Activated CD4-positive, alpha-beta T cell treated with anti-CD3 and anti-CD28 coated beads for 48 hours (primary cell): ENCODE measurements around the gene SGIP1.

Experiments
- DNase-seq: peaks from one replicate; pipeline ENCODE4 v3.0.0-alpha.2; 2020

SGIP1 gene, protein sequence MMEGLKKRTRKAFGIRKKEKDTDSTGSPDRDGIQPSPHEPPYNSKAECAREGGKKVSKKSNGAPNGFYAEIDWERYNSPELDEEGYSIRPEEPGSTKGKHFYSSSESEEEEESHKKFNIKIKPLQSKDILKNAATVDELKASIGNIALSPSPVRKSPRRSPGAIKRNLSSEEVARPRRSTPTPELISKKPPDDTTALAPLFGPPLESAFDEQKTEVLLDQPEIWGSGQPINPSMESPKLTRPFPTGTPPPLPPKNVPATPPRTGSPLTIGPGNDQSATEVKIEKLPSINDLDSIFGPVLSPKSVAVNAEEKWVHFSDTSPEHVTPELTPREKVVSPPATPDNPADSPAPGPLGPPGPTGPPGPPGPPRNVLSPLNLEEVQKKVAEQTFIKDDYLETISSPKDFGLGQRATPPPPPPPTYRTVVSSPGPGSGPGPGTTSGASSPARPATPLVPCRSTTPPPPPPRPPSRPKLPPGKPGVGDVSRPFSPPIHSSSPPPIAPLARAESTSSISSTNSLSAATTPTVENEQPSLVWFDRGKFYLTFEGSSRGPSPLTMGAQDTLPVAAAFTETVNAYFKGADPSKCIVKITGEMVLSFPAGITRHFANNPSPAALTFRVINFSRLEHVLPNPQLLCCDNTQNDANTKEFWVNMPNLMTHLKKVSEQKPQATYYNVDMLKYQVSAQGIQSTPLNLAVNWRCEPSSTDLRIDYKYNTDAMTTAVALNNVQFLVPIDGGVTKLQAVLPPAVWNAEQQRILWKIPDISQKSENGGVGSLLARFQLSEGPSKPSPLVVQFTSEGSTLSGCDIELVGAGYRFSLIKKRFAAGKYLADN

DNA sequence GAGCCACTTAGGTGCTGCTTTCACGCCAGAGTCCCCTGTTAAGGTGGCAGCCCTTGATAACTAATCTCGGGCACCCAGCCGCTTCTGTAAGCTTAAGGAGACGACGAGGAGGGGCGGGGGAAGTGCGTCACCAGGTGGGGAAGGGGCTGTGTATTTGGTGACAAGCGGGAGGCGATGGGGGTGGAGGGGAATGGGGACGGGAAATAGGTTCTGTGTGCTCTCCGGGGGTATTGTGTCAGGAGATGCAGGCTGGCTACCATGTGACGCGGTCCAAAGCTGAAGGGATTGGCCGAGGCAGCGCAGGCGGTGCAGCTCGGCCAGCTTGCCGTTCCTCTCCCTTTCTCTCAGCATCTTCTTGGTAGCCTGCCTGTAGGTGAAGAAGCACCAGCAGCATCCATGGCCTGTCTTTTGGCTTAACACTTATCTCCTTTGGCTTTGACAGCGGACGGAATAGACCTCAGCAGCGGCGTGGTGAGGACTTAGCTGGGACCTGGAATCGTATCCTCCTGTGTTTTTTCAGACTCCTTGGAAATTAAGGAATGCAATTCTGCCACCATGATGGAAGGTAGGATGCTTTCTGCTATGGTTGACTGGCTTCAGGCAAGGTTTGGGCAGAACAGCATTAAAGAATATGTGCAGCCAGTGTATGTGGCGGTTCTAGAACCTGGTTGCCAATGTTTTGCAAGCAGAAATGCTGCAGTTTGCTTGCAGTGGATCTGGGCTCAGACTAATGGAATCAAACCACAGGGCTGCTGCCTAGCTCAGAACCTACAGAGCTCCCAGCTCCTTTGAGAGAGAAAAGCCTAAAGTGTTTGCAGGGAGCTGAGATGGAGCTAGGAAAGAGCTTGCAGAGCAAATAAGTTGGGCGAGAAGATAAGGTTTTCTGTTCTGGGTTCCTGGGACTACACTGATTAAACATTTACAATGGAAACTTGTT lies at the start of gene SGIP1:
Gene SGIP1, plus strand, starts transcription at position 350 of the 937 bp plus-strand sequence. Its CDS starts 206 bp downstream, at position 556.
- peak; percentile 11 for DNase-seq

DNA sequence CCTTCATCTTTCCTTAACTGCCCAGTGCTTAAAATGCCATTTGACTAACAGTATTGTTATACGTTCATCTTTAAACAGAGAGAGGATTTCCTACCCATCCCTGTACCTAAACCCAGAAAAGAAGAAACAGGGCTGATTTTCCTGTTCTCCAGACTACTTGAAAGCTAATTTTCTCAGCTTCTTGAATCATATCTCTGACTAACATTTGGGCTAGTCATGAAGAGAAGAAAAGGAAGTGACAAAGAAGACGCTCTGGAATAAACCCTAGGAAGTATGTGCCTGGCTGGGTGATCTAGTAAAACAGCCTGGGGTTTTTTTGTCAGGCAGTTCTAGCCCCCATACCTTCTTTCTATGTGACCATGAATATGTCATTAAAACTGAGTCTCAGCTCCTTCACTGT lies 44.8 kb upstream of the SGIP1 start:
- no peak for DNase-seq

DNA sequence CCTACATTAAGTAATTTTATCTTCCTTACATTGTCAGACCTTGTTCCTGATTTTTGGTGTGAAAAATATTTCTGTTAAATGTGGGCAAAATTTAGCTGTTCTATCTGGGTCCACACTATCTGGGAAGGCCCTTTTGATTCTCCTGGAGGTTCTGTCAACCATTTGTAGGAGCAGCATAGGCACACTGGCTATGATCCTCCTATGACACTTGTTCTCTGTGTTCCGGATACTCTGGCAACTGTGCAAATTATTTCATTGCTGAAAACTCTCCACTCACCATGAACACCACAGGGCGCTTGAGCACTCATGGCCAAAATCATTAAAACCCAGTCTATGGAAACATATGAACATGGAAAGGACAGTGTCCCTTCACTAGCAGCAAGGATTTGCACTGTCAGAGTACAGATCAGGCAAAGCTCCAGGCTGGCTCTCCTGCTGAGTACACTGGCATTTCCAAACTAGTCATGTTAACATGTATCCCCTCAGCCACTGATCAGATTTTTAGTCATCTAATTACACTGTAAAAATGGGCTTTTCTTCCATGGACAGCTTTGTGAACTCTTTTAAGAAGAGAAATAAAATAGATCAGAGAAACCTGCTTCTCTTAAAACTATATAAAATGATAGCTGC lies 43.9 kb upstream of the SGIP1 start:
- no peak for DNase-seq

DNA sequence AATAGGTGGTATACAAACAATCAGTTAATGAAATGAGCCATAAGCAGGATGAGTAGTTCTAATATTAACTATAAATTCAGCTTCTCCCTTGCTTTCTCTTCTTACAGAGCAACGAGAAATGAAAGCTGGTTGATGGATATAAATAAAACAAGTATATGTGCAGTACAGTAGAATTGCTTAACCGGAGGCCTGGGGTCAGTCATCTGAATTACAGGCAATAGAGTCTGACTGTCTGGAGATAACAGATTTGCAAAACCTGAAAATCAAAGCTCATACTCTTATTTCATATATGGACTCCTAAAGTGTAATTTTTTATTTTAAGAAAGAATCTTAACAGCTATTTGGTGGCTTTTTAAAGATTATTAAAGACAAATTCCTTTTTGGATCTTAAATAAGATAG lies 43.1 kb upstream of the SGIP1 start:
- no peak for DNase-seq

DNA sequence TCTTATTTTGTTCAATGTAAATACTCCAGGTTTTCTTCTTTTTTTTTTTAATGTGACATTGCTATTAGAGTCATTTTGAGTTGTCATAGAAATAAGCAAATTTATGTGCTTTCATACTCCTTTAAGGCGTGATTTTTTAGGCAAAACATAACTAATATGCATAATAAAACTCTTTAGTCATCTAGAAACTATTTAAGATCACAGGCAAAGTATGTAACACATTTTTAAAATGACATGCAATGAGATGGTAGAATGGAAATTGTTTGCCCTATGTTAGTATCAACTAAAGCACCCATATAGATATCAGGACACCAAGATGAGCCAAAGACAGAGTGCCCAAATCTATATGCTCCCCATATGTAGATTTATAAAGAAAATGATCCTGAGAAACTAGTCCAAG lies 41.5 kb upstream of the SGIP1 start:
- DNase-seq, result no peak

DNA sequence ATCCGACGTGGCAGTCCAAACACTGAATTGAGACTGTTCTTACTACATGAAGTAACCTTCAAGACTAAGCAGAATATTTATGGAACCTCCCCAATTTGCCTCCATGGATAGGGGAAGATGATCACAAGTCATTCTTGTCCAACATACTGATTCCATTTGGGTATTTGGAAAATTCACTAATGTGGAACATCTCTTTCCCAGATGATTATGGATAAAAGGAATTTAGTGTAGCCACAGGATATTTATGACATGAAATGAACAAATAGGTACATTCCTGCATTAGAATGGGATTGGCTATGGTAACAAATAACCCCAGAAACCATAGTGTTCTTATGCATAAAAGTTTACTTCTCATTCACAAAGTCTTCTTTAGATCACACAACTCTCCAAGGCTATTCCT lies 40.2 kb upstream of the SGIP1 start:
- no peak for DNase-seq

DNA sequence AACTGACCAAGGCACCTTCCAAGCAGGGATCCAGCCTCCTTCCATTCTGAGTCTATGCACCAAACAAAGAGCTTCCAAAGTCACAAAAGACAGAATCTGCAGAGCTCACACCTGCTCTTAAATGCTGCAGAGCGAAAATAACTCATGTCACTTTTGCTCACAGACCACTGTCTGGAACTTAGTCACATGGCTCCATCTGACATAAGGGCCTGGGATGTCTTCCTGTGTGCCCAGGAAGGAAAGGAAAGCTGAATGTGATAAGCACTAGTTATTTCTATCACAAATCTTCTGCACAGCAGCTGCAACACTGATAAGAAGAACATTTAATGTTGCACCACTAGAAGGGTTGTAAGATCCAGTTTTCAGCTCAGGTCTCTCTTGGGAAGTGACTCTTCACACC lies 39.5 kb upstream of the SGIP1 start:
- no peak for DNase-seq

DNA sequence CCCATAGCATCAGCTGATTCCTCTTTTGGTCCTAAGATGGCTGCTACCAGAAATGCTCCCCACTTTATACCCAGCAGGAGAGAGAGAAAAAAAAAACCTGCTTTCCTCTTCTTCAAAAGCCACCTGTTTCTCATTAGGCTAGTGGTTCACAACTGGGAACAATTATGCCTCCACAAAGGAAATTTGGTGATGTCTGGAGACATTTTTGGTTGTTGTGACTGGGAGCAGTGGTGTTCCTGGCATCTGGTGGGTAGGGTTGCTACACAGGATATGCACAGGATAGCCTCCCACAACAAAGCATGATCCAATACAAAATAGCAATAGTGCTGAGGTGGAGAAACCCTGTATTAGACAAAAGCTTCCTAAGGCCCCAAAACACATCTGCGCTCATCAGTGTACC lies 38.5 kb upstream of the SGIP1 start:
- DNase-seq, result no peak

DNA sequence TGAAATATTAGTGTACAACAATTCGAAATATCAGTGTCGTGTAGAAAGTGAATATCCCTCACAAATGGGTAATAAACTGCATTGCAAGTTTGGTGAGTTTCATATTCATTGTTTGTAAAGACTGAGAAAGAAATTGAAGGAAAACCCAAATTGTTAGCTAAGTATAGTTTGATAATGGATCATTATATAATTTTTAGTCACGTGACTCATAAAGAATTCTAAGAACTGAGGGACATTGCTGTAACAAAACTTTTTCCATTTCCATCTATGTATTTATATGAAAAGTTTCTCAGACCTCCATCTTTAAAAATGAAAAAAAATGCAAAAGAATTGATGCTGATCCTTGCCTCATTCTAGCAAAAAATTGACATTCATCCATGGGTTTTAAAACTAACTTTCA lies 36.0 kb upstream of the SGIP1 start:
- DNase-seq, result no peak

DNA sequence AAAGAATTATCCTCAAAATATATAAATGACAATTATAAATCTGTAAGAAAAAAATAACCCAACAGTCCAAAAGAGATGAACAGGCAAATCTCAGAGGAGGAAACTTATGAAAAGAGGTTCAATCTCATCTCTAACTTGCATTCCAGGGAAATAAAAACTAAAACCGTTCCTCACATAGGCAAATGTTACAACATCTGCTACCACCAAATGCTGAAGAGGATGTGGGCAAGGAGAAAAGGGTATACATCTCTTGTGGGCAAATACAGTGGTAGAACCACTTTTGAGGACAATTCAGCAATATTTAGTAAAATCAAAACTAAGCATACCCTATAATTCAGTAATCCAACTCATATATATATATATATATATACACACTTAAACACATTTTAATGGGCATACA lies 33.7 kb upstream of the SGIP1 start:
- no peak for DNase-seq

DNA sequence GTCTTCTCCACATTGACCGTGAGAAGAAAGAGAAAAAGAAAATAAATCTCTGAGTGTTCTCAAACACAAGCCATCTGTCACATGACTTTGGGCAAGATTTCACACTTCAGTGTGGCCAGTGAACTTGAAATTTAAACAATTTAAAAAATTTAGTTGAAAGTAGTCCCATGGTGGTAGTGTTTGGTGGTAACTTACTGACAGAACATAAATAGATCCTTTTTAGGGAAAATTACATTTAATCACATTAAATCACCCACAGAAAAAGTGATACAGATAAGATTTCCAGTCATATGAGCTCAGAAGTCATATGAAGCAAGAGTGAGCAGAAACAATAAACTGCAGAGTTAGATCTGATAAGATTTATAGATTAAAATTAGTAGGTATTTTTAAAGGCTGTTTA lies 31.9 kb upstream of the SGIP1 start:
- DNase-seq, result no peak

DNA sequence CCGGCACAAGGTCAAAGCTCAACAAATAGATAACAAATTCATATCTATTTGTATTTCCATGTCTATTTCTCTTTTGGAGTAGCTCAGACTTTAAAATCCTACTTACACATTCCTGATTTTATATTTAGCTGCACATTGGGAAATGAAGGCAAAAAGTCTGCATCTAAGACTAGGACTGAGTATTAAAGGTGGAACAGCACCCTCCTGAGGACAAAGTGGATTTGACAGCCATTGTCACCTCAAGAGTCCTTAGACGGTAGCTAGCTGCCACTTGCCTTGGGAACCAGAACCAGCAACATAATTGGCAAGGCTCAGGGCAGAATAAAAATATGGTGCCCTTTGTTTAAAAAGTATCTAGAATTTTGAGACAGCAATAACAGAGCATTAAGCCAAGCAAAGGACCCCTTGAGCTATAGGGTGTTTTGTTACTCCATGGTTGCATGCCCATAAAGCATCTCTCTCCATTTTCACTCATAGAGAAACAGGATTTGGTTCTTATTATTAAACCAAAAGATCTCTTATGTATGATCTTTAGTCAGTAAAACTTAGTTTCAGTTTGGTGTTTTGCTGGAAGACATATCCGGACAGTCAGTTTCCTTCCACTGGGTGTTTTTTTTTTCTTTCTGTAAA lies 30.0 kb upstream of the SGIP1 start:
- DNase-seq, result peak; percentile 59

DNA sequence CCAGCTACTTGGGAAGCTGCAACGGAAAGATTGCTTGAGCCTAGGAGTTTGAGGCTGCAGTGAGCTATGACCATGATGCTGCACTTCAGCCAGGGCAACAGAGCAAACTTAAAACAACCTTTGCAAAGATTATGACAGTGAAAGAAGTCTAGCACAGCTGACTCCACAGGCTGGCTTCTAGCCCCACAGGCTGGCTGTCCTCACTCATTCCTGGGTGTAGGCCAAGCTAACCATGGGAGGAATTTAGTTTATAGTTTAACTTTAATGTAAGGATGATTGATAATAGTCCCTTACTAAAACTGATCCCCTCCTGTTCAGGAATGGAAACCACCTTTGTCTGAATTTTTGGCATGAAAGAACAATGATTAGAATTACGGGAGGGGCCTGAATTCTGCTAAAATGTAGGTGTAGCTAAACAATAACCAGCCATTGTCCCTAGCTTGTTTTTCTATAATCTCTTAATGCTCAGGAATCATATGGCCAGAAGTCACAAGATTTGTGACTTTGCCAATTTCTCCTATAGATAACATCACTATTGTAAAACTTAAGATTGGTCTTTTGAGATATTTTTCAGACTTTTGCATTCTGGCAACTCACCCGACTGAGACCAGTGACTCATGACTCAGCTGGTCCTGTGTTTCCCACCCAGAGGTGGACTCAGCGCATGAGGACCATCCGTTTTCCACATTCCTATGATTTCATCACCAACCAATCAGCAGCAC lies 28.1 kb upstream of the SGIP1 start:
- DNase-seq, result no peak

DNA sequence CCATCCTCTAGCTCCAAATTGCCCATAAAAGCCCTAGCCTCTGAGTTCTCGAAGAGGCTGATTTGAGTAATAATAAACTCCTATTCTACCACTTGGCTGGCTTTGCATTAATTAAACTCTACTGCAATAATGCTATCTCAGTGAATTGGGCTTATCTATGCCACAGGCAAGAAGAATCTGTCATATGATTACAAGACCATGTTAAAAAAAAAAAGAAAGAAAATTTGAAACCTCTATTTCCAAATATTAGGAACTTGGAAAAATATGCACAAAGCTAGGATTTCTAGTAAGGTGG lies 27.6 kb upstream of the SGIP1 start:
- DNase-seq, result no peak

DNA sequence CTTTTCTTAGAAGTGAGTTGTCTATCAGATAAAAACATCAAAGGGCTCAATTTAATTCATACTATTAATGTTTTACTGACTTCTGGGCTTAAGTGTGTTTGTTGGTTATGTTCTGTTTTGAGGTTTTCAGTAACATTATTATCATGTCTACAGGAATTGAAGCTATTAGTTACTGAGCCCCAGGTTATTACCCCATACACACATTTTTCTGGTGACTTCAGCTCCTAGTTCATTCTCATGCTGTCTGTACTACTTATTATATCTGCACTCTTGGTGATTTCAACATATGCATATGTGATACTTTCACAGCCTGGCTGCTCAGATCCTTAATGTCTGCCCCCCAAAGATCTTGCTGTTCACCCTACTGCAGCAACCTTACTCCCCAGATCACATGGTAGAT lies 27.0 kb upstream of the SGIP1 start:
- DNase-seq, result no peak

DNA sequence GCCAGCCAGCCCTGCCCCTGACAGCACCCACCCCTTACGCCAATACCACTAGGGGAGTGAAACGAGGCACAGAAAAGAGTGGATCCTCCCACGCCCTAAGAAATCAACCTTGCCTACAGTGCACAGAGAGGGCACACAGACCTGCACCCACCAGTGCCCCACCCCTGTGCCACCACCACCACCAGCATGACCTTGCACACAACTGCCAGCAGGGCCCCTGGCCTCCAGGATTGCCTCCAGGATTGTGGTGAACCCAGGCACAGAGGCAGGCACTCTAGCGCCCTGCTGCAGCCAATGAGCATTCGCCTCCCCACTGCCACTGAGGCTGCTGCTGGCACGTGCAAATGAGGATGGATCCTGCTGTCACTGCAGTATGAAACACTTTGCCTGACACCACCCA lies 23.5 kb upstream of the SGIP1 start:
- DNase-seq, result no peak

DNA sequence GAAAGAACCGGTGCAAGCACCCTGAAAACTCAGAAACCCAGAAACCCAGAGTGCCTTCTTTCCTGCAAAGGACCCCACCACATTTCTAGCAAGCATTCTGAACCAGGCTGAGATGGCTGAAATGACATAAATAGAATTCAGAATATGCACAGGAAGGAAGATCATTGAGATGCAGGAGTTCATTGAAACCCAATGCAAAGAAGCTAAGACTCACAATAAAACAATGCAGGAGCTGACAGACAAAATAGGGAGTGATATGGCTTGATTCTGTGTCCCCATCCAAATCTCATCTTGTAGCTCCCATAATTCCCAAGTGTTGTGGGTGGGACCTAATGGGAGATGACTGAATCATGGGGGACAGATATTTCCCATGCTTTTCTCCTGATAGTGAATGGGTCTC lies 22.8 kb upstream of the SGIP1 start:
- DNase-seq, result no peak

DNA sequence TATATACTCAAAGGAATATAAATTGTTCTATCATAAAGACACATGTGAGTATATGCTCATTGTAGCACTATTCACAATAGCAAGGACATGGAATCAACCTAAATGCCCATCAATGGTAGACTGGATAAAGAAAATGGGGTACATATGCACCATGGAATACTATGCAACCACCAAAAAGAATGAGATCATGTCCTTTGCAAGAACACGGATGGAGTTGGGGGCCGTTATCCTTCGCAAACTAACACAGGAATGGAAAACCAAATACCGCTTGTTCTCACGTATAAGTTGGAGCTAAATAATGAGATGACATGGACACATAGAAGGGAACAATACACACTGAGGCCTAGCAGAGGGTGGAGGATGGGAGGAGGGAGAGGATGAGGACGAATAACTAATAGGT lies 16.0 kb upstream of the SGIP1 start:
- DNase-seq, result no peak

DNA sequence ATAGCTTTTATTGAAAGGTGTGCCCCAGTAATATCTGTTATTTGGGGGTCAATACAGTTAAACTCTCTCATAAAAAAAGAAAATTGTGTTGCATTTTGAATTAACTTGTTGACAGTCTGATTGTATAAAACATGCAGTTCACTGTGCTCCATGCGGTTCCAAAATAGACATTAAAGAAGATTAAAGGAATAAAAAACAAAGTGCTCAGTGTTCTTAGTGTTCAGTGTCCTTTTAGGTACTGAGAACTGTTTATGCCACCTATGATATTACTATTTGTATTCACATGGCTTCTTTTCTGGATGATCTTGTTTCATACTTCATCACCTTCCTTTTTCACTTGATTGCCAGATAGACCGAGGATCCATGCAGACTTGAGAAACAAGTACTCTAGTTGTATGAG lies 15.3 kb upstream of the SGIP1 start:
- no peak for DNase-seq

DNA sequence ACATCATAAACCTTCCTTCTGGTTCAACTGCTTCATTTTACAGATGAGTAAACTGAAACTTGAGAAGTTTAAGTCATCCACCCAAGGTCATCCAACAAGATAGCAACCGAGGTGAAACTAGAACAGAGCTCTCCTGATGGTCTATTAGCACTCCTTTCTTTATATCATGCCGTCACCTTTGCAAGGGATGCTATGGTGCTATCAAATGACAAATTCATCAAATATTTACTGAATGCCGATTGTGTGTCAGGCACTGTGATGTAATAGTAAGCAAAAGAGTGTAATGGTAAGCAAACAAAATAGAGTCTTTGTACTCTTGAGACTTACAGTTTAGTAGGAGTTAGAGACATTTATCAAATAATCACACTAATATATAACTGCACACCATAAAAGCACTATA lies 14.0 kb upstream of the SGIP1 start:
- no peak for DNase-seq

DNA sequence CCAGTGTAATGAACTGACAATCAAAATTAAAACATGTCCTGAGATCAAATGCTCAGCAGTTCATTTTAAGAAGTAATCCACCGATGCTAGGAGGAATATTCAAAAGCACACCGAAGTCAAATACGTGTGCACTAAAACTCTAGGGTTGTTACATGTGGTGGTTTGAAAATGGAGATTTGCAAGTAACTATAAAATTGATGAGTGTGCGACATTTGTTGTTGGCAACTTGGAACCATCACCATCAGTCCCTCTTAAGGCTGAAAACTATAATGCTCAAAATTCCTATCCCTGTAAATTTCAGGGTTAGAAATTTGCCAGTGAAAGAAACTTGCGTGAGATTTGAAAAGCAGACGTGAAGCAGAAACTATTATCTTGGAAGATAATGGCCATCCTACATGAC lies 13.3 kb upstream of the SGIP1 start:
- DNase-seq, result no peak
